ENCODE results near the gene SCUBE3.

DNA sequence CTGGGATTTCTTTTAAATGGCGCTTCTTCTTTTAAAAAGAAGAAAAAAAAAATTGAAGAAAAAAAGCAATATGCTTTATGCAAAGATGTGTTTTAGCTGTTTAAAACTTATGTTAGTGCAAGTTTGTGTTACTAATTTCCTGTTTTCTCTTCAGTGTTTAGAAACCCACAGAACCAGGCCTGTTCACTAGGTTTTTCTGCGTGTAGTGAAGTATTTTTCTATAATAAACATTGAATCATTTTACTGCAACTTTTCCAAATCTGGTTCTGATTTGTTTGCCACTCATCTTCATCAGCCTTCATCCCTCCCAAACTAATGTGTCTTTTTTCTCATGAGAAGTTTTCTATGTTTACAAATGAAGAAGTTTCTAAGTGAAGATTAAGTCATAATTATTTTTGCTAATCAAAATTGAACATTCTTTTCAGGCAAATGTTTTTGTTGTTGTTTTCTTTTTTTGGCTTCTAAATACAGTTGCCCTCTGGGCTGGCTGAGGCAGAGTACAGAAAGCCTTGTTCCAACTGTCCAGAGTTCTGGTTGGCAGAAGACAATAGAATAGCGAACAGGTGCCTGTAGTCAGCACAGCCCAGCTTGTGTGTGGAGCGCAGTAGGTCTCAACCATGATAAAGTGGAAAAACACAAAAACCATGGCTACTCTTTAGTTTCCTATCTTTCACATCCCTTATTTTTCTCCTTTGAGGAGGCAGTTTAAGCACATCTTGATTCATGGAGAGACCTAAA is 60.2 kb downstream of the SCUBE3 start:
- TF ChIP-seq POLR2A (IDR thresholded peaks at IDR 0.05; ENCODE audit: low read length), result no peak
- no peak for TF ChIP-seq GATA1 (IDR thresholded peaks at IDR 0.05; ENCODE audit: low read depth, low read length)
